Bone marrow (tissue), 2 donors: ENCODE measurements around the gene CLMP.
A peak's percentile ranks its signal among the peaks of the same experiment; 100 is the strongest.
"Not testable (repeated sequence)": the region's sequence is repeated elsewhere in the genome, so short reads cannot be mapped to it uniquely, and the experiment has no call there.

ENCODE experiments used
- DNase-seq, 2 donors: peaks; one replicate each; lab custom pipeline; 2025; lab: John Stamatoyannopoulos, UW

The CLMP gene

DNA sequence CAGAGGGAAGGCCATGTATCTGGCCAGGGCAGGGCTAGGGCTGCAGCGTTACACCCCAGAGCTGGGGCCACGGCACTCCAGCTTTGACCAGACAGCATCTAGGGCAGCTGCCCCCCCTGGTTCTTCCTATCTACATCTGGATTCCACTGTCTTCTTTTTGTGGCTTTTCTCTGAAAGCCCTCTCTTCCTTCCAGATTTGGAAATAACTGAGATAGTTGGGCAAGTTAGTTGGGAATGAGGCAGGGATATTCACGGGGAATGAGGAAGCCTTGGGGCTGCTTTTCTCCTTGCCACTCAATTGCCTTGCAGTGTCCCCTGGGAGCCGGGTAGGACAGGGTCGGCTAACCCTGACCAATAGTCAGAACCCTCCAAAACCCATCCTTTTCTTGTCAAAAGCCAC, 26.8 kb downstream of the CLMP start:
- no peak for DNase-seq

DNA sequence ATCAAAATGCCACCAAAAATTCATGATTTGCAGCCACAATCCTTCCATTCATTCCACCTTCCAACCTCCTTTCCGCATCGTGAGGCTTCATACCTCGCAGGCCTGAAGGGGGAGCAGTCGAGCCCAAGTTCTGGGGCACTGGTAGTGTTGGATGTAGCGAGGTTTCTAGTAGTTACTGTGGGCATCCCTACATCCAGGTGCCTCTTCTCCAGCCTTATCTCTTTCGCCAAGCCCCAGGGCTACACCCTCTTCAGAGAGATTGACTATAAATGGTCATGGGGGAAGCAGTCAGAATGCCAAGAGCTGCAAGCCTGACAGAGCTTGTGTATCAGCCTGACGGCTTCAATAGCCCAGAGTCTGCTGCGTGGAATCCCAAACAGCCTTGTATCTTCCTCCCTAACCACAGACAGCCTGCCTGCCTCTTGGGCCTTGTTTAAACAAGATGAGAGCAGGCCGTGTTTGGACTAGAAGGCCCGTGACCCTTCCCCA, 28.9 kb downstream of the CLMP start:
- DNase-seq = no peak

DNA sequence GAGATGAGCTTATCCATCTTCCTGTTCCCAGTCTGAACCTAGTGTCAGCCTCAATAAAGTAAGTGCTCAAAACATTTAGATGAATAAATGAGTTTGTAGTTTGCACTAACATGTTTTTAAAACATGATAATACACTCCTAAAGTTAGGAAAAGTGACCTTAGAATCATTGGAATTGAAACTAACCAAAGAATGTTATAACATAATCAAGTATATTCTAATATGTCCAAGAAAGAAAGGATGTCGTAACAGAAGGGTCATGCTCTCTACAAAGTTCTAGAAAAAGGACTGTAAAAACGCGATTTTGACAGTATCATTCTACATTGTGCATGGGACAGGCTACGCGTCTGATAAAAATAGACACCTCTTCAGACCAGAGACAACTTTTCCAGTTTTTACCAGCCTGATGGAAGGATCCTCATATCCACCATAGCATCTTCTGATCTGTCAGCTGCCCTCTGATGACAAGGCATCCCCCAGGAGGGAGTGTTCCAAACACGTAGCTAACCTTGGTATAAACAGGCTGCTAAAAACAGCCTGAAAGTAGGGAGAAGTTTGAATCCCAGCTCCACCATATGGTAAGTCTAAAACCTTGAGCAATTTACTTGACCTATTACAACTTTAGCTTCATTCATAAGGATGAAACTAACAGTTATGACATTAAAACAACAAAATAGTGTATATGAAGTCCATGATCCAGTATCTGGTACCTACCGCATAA, 30.2 kb downstream of the CLMP start:
- no peak for DNase-seq

DNA sequence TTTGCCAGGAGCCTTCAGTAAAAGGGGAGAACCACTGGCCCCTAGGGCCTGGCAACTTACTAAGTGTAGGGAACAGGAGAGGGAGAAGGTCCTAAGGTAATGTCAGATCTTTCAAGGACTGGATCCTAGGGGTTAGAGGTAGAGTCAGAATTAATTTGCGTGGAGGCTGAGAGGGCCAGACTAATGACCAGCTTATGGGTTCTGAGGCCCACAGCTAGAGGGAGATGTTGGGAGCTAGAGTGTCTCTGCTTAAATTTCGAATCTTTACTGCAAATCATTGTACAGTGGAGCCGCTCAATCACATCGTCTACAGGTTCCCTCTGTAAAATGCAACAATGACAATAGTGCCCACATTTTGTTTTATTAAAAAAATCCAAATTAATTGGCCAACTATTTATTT, 31.4 kb downstream of the CLMP start:
- no peak for DNase-seq

DNA sequence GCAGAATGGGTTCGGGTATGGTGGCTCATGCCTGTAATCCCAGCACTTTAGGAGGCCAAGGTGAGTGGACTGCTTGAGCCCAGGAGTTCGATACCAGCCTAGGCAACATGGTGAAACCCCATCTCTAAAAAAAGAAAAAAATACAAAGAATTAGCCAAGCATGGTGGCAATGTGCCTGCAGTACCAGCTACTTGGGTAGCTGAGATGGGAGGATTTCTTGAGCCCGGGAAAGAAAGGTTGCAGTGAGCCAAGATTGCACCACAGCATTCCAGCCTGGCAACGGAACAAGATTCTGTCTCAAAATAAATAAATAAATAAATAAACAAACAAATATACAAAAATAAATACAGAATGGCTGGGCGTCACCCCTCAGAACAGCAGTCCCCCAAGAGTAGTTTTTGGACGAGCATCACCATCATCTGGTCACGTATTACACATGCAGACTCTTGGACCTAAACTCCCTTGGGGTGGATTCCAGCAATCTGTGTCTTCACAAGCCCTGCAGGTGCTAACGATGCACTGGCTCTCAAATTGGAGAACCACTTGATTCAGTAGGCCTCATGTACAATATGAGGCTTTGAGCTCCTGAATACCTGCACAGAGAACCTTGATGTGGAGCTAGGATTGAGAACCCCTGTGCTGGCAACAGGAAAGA, 33.5 kb downstream of the CLMP start:
- DNase-seq = no peak

DNA sequence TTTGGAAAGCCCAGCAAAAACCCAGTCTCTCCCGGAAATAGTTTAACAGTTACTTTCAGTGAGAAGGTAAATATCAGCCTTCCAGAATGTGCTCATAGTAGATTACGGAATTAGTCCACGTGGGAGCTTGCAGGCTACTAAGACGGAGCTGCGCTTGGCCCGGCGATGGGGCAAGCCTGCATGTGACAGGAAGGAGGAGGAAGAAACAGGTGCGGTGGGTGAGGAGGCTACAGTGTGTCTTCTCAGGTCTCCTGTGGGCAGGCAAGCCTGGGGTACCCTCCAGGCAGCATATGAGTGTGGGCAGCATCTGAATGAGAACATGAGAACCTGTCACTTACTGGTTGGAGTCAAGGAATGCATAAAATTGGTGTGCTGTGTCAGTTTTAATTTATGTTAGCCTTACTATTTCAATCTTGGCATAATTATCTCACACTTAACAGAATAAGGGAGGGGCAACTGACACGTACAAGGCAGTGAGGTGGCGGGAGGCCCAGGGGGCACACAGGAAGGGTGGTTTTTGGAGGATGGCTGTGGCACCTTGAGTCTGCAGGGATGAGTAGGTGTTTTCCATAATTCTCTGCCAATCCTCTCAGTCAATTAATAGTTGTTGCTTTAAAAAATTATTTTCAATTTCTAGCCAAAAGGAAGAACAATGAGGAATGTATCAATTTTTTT, 35.7 kb downstream of the CLMP start:
- DNase-seq = no peak

DNA sequence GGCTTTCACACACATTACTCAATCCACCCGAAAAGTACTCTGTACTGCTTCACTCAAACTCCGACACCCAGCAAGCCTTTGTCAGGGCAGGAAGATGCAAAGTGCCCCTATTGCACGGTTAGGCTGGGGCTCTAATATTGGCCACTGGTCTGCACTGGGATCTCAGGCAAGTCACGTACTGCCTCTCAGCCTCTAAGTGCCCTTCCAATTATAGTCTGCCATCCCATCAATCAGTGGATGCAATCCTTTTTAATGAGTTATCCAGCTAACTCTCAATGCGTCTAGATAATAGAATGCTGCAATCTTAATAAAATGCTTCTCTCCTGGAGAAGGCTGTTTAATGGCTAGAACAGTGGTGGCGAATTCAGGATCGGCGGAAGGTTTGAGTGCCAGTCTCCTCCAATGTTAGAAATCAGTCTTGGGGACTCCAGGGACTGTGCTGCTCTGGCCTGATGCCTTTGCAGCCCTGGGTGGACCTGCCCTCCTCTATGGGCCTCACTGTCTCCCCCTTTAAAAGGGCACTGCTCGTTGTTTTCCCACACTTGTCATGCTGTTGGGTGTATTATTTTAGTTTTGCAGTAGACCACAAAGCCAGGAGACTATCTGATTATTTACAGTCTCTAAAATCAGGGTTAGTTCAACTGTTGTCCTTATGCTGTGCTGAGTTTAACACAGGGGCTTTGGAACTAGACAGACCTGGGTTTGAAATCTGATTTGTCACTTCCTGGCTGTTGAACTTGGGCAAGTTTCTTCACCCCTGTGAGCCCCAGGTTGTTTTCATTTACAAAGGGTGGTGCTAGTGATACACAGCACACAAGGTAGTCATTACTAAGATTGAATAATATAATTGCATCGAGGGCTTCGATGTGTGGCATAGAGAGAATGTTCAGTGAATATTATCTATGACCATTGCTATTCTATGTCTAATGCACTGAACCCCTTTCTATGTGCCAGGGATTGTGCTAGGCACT, 36.7 kb downstream of the CLMP start:
- no peak for DNase-seq

DNA sequence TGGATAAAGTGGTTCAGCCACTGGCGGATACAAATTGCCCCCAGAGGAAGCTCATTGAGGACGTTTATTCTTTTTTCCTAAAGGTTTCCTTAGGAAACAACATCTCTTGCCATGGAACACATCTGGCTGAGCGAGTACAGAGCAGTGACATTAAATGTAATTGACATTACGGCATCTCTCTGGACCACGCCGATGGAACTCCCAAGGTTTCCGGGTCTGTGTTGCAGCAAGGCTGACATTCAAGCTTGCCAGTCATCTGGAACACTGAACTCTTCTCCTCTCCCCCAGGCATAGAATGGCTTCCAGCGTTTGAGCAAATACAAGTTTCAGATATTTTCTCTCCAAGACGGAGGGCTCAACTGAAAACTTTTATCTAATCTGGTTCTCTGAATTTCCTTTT, 42.1 kb downstream of the CLMP start:
- no peak for DNase-seq

DNA sequence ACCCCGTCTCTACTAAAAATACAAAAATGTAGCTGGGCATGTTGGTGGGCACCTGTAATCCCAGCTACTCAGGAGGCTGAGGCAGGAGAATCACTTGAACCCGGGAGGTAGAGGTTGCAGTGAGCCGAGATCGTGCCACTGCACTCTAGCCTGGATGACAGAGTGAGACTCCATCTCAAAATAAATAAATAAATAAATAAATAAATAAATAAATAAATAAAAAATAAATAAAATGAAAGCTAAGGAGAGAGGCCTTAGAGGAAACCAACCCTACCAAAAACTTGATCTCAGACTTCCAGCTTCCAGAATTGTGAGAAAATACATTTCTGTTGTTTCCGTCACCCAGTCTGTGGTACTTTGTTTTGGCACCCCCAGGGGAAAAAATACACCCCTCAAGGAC, 42.7 kb downstream of the CLMP start:
- not testable (repeated sequence) for DNase-seq

DNA sequence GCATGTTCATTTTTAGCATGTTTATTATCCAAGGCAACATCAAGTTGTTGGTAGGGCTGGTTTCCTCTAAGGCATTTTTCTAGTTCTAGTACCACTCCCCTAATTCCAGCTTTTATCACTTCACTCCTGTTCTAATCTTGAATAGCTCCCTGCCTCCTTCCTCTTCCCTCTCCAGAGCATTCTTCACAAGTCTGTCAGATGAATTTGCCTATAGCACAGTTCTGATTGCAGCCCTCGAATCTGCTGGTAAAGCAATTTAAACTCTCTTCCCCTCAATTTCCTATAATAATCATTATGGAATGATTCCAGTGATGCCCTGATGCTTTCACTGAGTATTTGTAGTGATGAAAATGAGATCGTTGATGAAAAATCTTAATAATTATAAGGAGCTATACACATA, 43.3 kb downstream of the CLMP start:
- DNase-seq = no peak

DNA sequence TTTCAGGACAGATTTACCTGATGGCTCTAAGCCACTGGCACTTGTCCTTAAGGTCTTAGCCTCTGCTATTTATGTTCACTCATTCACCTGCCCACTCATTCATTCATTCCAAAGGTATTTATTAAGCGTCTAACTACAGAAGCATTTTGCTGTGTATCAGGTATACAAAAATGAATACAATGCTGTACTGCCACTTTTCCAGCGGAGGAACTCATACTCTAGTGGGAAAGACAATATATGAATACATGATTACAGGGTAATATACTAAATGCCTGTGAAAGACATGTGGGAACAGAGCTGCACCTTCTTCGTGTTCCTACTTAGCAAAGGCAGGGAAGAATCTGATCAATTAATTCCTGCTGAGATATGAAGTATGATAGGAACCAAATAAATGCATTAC, 43.7 kb downstream of the CLMP start:
- no peak for DNase-seq

DNA sequence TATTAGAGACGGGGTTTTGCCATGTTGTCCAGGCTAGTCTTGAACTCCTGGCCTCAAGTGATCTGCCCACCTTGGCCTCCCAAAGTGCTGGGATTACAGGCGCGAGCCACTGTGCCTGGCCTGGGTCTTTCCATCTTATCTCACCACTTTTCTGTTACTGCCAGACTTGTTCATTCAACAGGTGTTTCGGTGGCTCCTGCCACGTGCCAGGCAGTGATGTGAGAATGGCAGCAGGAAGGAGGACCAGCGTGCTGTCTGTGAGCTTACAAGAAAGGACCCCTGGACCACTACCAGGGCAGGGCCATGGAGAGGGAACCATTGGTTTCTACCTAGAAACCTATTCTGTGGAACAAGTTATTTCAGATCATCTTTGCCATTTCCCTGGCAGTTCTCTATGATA, 44.2 kb downstream of the CLMP start:
- no peak for DNase-seq

DNA sequence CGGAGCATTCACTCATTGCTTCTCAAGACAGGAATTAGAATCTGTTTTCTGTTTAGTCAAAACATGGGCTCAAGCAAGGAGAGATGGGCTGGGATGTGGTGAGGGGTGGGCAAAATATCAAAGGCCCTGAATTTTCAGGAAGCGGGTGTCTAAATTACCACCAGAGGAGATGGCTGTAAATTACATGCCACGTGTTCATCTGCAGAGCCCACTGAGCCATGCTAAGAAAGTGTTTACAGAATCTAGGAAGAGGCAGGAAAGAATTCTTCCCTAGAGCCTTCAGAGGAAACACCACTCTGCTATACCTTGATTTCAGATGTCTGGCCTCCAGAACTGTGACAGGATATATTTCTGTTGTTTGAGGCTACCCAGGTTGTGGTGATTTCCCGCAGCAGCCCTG, 46.1 kb downstream of the CLMP start:
- DNase-seq = no peak

DNA sequence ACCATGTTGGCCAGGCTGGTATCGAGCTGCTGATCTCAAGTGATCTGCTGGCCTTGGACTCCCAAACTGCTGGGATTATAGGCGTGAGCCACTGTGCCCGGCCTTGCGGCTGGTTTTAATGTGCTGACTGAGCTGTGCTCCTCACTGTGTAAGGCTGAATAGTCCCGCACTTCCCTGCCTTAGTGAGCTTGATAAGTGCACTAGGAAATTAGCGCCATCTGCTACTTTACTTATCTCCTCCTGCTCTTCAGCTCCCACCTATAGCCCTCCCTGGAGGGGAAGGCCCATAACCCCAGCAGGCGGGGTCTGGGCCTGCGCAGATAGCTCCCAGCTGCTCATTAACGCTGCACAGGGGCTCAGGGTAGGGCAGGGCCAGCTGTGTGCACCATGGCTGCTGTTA, 49.4 kb downstream of the CLMP start:
- DNase-seq = no peak

DNA sequence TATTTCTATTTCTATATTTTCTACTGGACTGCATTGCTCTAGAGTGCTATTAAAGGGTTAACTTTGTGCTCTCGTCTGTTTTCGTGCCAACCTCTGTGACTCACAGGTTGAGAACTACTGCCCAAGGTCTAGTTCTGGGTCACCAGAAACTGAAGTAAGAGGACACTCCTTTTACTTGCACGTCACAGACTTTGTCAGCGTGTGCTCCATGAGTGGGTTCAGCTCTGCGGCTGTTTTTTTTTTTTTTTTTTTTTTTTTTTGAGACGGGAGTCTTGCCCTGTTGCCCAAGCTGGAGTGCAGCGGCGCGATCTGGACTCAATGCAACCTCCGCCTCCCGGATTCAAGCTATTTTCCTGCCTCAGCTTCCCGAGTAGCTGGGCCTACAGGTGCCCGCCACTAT, 49.8 kb downstream of the CLMP start:
- DNase-seq = no peak

DNA sequence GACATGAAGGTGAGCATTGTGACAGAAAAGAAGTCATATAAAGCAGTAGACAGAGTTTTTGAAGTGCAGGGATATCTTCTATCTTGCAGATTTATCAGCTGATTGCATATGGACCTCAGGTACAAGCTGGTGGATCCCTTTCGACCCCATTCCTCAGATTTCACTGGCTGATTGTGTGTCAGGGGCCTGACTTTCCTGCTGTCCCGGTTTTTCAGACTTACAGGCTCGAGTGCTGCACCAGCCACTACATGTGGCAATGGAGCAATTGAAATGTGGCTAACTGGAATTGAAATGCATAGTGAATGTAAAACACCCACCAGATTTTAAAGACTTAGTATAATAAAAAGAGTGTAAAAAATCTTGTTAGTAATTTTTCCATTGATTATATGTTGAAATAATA, 50.3 kb downstream of the CLMP start:
- DNase-seq = no peak

DNA sequence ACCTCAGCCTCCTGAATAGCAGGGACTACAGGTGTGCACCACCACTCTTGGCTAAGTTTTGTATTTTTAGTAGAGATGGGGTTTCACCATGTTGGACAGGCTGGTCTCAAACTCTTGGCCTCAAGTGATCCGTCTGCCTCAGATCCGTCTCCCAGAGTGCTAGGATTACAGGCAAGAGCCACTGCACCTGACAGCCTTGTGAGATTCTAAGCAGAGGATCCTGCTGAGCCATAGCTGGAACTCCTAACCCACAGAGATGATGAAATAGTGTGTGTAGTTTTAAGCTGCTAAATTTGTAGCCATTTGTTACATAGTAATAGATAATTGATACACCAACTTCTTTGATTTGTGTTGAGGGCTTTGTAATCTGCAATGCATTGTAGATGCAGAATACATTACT, 51.1 kb downstream of the CLMP start:
- no peak for DNase-seq

DNA sequence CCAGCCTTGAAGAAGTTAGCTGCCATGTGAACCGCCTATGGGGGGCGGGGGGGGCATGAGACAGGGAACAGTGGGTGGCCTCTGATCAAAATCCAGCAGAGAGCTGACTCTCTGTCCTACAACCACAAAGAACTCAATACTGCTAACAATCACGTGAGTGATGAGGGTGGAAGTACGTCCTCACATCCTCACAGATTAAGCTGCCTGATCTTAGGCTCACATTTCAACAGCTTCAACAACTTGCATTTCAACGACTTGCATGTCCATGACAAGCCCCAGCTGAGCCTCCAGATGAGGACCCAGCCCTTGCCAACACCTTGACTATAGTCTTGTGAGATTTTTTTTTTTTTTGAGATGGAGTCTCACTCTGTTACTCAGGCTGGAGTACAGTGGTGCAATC, 51.6 kb downstream of the CLMP start:
- DNase-seq = no peak

DNA sequence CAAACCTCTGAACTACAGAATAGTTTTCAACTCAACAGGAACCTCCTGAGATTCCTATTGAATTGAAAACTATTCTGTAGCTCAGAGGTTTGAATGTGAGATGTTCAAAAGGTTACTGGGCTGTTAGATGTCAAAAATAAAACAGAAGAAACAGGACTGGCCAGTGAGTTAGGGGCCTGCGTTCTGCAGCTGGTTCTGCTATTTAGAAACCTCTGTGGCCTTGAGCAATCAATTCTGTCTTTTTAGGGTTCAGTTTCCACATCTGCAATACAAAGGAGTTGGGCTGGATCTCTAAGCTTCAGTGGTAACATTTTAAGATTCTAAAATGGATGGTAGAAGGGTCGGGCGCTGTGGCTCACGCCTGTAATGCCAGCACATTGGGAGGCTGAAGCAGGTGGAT, 55.8 kb downstream of the CLMP start:
- DNase-seq = no peak

DNA sequence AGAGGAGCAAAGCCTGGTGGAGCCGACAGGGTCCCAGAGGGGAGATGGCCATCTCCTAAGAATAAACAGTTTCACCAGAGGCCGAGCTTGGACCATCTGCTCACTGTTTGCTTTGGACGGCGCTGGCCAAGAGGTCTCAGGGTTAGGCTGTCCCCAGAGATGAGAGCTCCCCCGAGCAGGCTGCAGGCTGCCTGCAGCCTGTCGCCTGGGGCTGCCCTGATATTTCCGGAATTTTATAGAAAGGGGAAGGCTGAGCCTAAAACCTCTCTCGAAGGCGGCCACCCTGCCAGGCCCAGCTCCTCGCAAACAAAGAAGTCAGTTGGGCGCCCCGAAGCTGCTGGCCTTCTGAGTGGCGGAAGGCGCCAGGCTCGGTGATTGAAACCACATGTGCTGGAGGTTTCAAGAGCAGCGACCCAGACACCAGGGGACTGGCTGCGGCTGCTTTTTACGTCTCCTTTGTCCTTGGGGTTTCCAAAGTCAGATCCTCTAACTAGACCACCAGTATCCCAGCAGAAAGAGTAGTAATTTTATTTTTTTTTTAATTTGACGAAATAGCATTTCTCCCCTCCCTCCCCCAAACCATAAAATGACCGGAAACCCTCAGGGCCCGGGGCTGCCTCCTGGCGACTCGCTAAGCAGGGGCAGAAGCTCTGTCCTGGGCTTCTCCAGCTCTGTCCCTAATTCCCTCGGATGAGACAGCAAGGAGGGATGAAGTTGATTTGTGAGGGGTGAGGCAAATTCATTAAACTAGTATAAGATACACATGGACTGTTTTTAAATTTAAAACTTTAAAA, 57.4 kb downstream of the CLMP start:
- peak in 1 of 2 donors; percentile 15 for DNase-seq

DNA sequence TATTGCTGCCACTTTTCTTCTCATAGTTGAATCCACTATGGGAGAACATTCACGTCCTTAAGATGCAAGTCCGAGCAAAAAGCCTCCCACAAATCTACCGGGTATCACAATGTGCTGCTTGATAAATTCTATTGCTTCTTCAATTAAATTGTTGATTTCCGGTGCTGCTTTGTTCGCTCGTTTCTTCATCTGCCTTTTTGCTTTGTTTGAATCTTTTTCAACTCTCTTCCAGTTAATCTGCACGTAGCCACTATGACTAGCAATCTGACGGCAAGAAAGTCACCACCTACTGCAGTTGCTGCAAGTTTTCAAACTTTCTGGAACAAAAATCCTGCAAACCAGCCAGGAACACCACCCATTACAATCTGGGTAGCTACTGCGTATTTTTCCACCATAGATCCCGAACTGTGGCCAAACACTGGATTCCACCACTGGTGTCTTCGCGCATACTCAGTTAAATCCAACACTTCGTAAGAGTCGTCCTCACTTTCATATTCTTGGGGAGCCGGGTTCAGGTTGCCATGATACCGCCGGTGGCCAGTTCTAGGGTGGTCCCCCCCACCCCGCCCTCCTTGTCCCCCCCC, 59.1 kb downstream of the CLMP start:
- no peak for DNase-seq
